Breast epithelium (tissue), 4 donors: ENCODE measurements around the gene TECPR1. TPM values are rescaled to one million over a fixed set of nuclear protein-coding genes. Genes with fewer than 3 reads are reported as not detected.

Experiments used
- DNase-seq, 2 donors: peaks; one replicate each; pipeline ENCODE4 v3.0.0-alpha.2; 2019; ENCODE audit warnings: low spot score in 2 of 2
- H3K27ac ChIP-seq, 2 donors: fragments of 200-600 bp; sonication (generic) in 1 of 2; one replicate each; pipeline ENCODE4 v1.5.1; 2016 to 2019; ENCODE audit warnings: mild to moderate bottlenecking in 1 of 2
- H3K27me3 ChIP-seq, 2 donors: fragments of 200-600 bp; sonication (generic) in 1 of 2; one replicate each; pipeline versions ENCODE4 v1.5.1 to v1.6.0; 2017 to 2019; ENCODE audit warnings: control low read depth in 1 of 2, mild to moderate bottlenecking in 1 of 2
- H3K36me3 ChIP-seq: fragments of 200-600 bp; one replicate; pipeline ENCODE4 v1.5.1; 2019
- H3K4me1 ChIP-seq, 2 donors: fragments of 200-600 bp; sonication (generic); one replicate each; pipeline ENCODE4 v1.5.1; 2016 to 2019; ENCODE audit warnings: control low read depth in 1 of 2
- H3K4me3 ChIP-seq, 3 donors: fragments of 200-600 bp; sonication (generic); 1 replicate in 2 of 3; 2 replicates in 1 of 3; pipeline ENCODE4 v1.5.1; 2016 to 2019; ENCODE audit warnings: mild to moderate bottlenecking in 3 of 3, moderate library complexity in 2 of 3
- H3K9me3 ChIP-seq, 2 donors: fragments of 200-600 bp; sonication (generic) in 1 of 2; one replicate each; pipeline ENCODE4 v1.5.1; 2016 to 2019; ENCODE audit warnings: control low read depth in 1 of 2
- CTCF ChIP-seq, 3 donors: fragments of 450-650 bp; IDR thresholded peaks; one replicate each; pipeline ENCODE4 v1.5.1; 2016 to 2017; ENCODE audit warnings: antibody characterized with exemption in 3 of 3, mild to moderate bottlenecking in 3 of 3, moderate library complexity in 3 of 3
- POLR2A ChIP-seq: fragments of 450-650 bp; IDR thresholded peaks from one replicate; pipeline ENCODE4 v1.6.1; 2016; ENCODE audit warnings: antibody characterized with exemption, mild to moderate bottlenecking, moderate library complexity
- POLR2AphosphoS5 ChIP-seq, 3 donors: sonication (generic); formaldehyde crosslinking; IDR thresholded peaks; one replicate each; pipeline ENCODE4 v1.6.1; 2017; ENCODE audit warnings: antibody characterized with exemption in 3 of 3
- intact Hi-C: fragments of 100-400 bp; cut with DNase I; formaldehyde crosslinking; loops from one replicate; pipeline ENCODE4 v1.15.1; 2023; ENCODE audit warnings: low total_unique reads
- total RNA-seq, 3 donors: library from RNA; depleted of rRNA; stranded (reverse); fragments of >200 nt; gene quantifications; one replicate each; pipeline ENCODE4 v1.1.0, GENCODE V29; 2016

The TECPR1 gene
- total RNA-seq, 3 donors from 2014 or later = 14.7 to 29.7 (median 28.8) TPM

DNA sequence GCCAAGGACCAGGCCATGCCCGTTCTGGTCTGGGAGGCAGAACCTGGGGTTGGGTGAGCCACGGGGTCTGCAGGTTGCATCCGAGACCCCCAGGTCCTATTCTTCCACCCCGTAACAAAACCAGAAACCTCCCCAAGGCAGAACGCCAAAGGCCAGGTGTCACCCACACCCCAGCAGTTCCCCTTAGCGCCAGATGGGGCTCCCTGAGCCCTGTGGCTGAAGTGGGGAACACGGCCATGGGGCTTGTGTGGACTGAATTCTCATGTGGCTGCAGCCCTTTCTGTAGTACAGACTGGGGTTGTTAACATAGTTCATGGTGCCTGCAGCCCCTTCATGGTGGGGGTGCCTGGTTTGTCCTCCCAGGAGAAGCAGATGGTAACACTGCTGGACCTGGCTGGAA is 39.7 kb upstream of the TECPR1 start:
- intact Hi-C loops = no loop called here
- H3K4me1 ChIP-seq = peaks cover 6 to 8% of the 10 kb centered on the region in 2 donors
- H3K9me3 ChIP-seq = no peaks in the 10 kb centered on the region
- no peaks in the 10 kb centered on the region for H3K27me3 ChIP-seq
- no peak overlapping the region for H3K4me3 ChIP-seq
- no peak for DNase-seq
- TF ChIP-seq POLR2AphosphoS5 (IDR thresholded peaks at IDR 0.05) = no peak
- no peak for TF ChIP-seq POLR2A
- no peak for TF ChIP-seq CTCF (IDR thresholded peaks at IDR 0.05)
- H3K36me3 ChIP-seq = no peaks in the 10 kb centered on the region
- no peak overlapping the region for H3K27ac ChIP-seq

DNA sequence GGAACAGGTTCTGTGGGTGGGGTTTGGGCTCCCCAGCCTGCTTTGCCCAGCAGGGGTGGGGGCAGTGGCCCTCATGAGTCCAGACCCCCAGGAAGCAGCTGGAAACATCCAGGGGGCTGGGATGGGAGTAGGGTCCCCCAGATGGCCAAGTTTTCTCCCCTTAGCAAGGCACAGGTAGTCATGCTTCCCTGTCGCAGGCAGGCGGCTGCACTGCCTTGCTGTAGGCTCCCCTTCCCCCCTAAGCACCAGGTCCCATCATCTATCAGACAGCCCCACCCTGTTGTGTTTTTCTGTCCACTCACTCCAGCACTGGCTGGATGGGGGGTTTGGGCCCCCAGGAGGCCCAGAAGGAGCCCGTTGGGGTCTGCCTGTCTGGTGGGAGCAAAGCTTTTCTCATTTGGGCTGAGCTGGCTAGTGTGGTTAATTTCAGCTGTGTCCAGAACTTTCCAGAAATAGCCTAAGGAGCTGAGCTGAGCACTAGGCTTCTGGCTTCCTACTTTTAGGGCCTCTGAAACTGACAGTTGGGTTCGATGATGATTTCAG is 37.4 kb upstream of the TECPR1 start:
- Histone ChIP-seq H3K27ac (no peak overlapping the region), H3K36me3 (no peaks in the 10 kb centered on the region), H3K4me1 (peaks cover 18 to 28% of the 10 kb centered on the region in 2 donors), H3K4me3 (no peak overlapping the region), H3K9me3 (no peaks in the 10 kb centered on the region), H3K27me3 (no peaks in the 10 kb centered on the region)
- TF ChIP-seq POLR2A (no peak), POLR2AphosphoS5 (IDR thresholded peaks at IDR 0.05) (no peak), CTCF (IDR thresholded peaks at IDR 0.05) (no peak)
- DNase-seq = no peak
- intact Hi-C loops = no loop called here

GRCh38 chr7:98288064-98288823 is 36.2 kb upstream of the TECPR1 start:
- Histone ChIP-seq H3K27ac (peak overlapping the region in 1 of 2 donors; percentile 99), H3K9me3 (no peaks in the 10 kb centered on the region), H3K27me3 (no peaks in the 10 kb centered on the region), H3K36me3 (no peaks in the 10 kb centered on the region), H3K4me3 (peak overlapping the region in 1 of 3 donors; percentile 100), H3K4me1 (peaks cover 18 to 38% of the 10 kb centered on the region in 2 donors)
- intact Hi-C loops = no loop called here
- no peak for DNase-seq
- no peak for TF ChIP-seq POLR2AphosphoS5 (IDR thresholded peaks at IDR 0.05)
- TF ChIP-seq POLR2A = no peak
- TF ChIP-seq CTCF (IDR thresholded peaks at IDR 0.05) = no peak

- peak in 1 of 2 donors; percentile 50 for DNase-seq
- intact Hi-C loops = no loop called here
Measured at GRCh38 chr7:98287486-98287959, 35.5 kb upstream of the TECPR1 start.

More at GRCh38 chr7:98287486-98287959, 35.5 kb upstream of the TECPR1 start:
- peaks cover 18 to 38% of the 10 kb centered on the region in 2 donors for H3K4me1 ChIP-seq
- H3K9me3 ChIP-seq = no peaks in the 10 kb centered on the region
- peak overlapping the region; percentile 95 to 99 for H3K27ac ChIP-seq
- H3K4me3 ChIP-seq = peak overlapping the region in 1 of 3 donors; percentile 100
- TF ChIP-seq POLR2A = no peak
- no peak for TF ChIP-seq POLR2AphosphoS5 (IDR thresholded peaks at IDR 0.05)
- no peak for TF ChIP-seq CTCF (IDR thresholded peaks at IDR 0.05)
- no peaks in the 10 kb centered on the region for H3K27me3 ChIP-seq
- H3K36me3 ChIP-seq = no peaks in the 10 kb centered on the region
